HG03378 (cell line): ENCODE data around the gene WDFY4.

Experiments
- ATAC-seq: cut with Tn5 transposase; IDR thresholded peaks from one replicate; pipeline ENCODE4 v1.9.1; 2021; ENCODE audit warnings: mild to moderate bottlenecking, moderate library complexity; ENCODE audit not compliant: unreplicated experiment

The WDFY4 gene

DNA sequence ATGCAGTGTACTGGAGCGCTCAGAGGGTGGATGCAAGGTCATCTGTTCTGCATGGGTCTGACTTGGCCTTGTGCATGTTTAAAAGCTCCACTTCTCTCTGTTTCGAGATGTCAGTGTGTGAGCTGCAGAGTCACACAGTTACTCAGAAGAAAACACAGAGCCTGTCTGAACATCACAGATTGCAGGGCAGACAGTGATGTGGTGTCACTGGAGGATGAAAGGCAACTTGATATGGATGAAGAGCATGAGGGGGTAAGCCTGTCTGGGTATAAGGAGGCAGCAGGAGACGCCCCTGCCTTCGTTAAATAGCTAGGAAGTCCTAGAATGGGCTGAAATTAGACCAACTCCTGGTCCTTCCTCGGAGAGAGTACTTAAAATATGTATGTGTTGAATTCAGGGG lies 322.5 kb downstream of the WDFY4 start:
- ATAC-seq, result no peak

DNA sequence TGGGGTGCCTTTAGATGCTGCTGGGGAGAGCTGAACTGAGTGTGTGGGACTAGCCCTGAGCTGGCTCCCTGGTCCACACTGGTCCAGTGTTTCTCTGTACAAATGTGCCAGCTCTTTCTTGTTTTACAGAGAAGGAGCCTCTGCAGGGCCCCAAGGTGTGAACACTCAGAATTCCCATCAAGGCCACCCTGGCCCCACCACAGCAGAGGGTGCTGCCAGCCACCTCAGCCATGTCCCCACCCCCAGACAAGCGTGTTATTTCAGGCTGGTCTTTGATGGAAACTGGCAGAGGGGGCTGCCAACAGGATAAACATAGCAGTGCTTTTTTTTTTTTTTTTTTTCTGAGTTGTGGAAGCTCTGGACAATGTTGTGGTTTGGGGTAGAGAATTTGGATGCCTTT lies 323.4 kb downstream of the WDFY4 start:
- no peak for ATAC-seq

DNA sequence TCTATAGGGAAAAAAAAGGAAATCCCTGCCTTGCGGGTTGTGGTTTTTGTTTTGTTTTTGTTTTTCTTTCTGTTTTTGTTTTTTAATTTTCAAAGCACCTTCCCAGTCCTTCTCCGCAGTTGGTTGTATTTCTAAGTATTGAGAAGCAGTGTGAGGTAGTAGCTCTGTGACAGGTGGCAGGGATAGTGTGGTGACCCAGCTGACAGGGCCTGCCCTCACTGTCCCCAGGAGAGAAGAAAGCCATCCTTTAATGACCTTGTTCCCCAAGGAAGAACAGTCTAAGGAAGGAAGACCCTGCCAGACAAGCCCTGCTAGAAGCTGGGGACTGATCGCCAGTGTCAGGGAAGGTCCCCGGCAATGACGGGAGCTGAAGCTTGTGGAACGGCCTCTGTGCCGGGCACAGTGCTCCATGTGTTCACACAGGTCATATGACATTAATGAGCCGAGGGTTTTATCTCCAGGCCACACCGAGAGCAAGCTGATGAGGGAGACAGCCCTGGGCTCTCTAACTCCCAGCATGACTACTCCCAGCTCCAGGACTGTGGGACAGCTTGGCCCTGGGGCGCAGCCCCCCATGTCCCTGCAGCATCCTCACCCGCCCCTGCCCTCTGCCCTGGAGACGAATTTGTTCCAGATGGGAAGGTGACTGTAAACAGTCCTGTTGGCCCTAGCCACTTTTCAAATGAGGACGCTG lies 324.0 kb downstream of the WDFY4 start:
- ATAC-seq, result no peak

DNA sequence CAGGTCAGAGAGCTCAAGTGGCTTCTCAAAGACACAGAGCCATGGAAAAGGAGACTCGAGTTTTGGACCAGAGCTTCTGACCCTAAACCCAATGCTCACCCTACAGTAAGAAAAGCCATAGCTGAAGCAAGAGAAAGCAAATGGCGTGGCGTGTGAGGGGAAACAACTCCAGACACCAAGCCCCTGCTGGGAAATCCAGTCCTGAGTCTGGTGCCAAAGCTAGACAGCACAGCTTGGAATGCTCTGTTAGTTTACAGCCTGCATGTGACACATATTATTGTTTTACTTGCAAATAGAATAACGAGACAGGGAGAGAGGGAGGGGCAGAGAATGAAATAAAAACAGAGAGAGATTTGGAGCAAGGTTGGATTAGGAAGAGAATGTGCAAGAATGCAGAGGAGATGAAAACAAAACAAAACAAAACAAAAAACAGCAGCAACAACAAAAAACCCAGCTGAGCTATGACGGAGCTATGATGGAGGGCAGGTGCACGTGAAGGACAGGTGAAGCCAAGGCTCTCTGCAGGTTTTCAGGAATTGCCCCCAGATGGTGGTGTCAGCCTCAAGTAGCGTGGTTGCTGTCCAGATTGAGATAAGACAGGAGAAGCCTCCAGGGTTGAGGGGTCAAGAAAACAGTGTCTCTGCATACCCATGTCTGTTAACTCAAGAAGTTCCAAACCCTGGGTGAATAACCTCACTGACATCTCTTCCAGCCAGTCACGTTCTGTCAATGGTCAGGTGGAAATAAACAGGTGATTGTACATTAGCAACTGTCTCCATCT lies 324.7 kb downstream of the WDFY4 start:
- no peak for ATAC-seq

DNA sequence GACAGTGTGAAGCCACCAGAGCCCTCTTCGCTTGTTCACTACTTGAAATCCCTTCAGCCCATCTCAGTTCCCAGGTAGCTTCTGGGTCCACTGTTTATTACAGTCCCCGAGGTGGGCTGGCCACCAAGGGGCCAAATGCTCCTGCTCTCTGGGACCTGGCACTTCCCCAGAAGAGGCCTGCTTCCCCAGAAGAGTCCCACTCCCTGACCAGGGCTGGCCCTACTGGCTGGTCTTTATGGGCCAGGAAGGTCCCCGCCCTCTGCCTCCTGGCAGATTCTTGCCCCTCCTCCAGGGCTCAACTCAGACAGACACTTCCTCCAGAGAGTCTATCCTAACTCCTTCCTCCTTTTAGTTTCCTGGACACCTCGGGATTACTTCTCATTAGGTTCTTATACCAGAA lies 325.6 kb downstream of the WDFY4 start:
- no peak for ATAC-seq

DNA sequence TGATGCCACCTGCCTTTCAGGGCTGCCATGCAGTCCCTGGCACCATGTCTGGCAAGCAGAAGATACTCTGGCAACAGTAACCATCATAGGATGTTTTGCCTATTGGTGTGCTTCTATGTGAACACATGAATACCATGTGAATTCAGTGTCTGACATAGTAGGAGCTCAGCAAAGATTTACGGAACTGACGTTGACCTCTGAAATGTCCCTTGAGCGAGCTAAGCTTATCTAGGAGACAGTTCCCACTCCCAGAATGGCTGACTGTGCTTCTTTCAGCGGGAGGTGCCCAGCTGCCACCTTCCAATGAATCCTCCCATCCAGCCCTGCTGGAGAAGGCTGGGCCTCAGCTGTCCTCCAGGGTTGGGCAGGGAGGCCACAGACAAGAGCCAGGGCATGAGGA lies 326.2 kb downstream of the WDFY4 start:
- no peak for ATAC-seq

DNA sequence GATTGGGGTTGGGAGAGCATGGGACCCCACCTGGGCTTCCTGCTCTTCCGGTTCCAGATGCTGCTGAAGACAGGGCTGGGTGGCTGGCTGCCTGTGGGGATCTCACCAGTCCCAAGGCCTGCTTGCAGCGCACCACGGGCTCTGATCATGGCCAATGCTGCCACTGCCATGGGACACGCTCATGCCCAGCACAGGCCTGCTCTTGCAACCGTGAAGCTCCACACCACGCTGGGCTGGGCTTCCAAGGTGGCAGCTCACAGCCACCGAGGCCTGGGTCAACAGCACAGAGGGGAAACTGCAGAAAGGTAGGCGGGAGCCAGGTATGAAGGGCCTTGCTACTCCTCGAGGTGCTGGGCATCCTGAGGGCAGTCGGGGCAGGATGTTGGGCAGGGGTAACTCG lies 327.1 kb downstream of the WDFY4 start:
- no peak for ATAC-seq

DNA sequence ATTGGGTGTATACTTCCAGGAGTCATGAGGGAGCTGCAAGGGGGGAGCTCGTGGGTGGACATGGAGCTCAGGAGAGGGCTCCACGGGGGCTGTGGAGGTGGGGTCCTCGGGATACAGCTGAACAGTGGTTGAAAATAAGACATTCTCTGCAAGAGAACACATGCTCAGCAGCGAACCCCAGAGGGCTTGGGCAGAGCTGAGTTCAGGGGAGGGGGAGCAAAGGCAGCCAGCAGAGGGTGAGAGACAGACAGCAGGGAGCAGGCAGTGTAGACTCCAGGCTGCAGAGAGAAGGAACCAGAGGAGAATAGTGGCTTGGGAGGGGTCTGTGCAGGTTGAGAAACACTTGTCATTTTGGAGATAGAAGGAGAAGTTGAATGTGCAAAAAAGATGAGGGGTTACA lies 327.9 kb downstream of the WDFY4 start:
- ATAC-seq, result no peak

DNA sequence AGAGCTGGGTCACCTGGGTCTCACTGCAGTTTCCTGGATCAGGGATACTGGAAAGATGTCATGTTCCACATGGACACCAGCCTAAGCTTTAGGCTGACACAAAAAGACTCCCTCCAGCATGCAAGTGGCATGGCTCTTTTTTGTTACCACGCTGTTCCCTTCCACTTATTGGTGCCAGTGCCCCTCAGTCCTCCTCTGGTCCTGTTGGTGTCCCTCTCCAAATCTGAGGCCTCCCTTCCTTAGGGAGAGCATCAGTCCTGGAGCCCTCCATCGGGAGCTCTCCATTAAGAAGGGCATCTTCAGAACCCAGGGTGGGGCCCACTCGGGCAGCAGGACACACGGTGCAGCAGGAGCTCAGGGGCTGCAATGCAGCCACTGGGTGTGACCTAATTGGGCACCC lies 331.0 kb downstream of the WDFY4 start:
- no peak for ATAC-seq

DNA sequence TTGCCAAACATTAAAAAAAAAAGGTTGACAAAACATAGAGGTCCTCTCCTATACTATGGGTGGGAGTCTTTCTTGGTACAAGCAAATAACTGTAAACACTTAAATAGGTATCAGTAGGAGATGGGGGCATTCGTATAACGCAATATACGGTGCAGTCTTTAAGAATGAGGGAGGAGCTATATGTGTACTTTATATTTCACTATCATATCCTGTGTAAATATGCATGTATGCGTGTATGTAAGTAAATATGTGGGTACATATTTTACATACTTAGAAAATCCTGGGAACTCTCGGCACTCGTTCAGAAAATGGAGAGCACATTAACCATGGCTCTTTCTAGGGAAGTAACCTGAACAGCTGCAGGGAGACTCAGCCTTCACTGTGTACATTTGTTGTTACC lies 337.0 kb downstream of the WDFY4 start:
- no peak for ATAC-seq

DNA sequence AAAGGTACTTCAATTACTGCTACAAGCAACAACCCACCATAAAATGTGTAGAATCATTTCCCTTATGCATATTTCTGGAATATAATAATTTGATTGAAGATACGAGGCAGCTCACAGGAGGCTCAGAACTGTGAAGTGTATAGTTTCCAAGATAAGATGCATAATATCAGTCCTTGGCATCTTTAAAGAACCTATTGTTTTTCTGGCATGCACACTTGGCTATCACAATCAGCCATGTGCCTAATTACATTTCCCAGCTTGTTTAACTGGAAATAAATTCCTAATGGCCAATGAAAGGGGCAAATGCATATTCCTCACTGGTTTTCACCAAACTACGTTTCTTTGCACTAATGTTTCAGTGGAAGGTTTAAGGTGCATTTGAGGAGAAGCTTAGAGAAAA lies 338.4 kb downstream of the WDFY4 start:
- no peak for ATAC-seq

DNA sequence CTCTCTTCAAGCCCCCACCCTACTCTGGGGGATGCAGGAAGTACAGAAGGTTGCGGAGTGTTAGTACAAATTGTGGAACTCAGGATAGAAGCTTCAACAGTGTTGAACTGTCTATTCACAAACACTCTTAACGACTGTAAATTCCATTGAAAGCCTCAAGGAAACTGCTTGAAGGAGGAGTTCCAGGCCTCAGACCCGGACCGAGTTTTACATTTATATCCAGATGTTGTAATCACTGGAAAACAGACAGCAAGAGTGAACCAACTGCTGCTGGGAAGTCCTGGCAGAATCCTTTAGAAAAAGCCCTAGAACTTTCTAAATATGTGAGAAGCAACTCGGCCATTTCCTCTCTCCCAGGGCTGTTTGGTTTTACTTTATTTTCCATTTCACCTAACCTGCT lies 339.1 kb downstream of the WDFY4 start:
- no peak for ATAC-seq

DNA sequence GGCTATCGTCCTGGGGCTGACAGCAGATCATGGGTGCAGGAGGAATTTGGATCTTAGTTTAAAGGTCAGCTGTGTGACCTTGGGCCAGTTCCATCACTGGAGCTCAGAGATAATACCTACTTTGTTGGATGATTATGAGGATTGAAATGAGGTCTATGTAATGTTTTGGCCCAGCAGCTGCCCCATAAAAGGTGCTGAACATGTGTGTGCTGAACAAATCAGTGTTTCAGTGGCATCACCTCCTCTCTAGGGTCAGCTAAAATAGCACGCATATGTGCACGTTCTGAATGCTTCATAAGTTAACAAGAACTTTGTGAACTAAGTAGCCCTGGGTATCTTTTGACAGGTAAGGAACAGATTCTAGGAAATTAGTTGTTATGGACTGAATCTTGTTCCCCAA lies 339.8 kb downstream of the WDFY4 start:
- ATAC-seq, result no peak

DNA sequence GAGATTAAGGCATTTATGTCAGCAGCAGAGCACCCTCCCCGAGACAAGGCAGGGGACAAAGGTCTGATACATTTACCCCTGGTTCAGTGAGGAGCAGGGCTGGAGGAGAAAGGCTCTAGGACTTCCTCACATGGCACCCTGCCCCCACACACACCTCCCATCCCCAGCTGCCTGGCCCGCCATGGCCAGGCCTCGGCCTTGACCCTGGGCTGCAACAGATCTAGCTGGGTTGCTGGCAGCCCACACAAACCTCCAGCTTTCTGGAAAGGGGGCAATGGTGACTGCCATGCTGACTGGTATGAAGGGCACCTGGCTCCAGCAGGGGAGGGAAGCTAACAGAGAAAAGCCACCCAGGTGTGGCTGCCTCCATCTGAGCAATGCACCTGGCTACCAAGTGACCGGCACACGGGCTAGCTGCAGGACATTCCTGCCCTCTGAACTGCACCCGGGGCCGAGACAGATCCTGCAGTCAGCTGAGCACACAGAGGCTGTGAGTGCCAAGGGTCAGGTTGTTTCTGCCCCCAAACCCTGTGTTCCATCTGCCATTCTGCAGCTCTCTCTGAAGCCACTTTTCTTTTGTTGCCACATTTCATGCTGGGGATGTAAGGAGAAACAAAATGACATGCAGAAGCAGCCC lies 340.8 kb downstream of the WDFY4 start:
- ATAC-seq, result no peak

DNA sequence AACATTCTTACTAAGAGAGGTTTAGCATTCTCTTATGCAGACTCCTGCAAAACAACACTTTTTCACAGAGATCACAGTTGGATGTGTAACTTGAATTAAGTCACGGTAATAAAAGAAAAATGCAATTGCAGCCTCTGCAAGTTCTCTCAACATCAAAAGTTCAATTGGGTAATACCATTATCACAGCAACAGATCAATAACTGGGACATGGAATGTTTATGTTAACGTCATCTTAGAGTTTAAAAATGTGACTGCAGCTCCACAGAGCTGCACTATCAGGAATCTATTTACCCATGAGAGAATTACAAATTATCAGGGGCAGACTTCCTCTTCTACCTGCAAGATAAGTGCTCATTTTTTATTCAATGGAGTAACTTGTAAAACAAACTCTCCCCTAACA lies 344.0 kb downstream of the WDFY4 start:
- no peak for ATAC-seq

DNA sequence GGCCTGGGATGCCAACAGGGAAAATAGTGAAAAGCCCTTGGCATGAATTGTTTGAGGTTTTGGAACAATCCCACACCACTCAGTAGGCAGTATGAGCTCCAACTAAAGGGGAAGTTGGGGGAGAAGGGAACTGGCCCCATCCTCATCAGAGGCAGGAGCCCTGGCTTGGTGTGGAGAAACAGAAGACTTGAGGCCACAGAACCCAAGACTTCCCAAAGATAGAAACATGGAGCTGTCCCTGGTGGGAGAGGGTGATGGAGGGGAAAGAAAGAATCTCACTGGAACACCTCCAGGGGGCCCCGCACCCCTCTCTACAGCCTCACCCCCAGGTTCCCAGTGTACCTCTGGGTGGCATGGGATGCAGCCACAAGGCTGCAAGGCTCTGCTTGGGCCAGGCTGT lies 345.0 kb downstream of the WDFY4 start:
- ATAC-seq, result no peak
